ENCODE measurements around the gene TPM3. TPM values are rescaled to one million over a fixed set of nuclear protein-coding genes. Genes with fewer than 3 reads are reported as not detected.
"Not testable (repeated sequence)": the region's sequence is repeated elsewhere in the genome, so short reads cannot be mapped to it uniquely, and the experiment has no call there.

The TPM3 gene
- total RNA-seq, 1 donor from 2014 or later, result 364 TPM

GRCh38 chr1:154154053-154154452 is 37.8 kb downstream of the TPM3 start:
- Mint-ChIP-seq H3K36me3 (ENCODE audit: low read depth) (peaks cover 18% of the 10 kb centered on the region), H3K27me3 (ENCODE audit: low read depth) (no peaks in the 10 kb centered on the region), H3K4me1 (peaks cover 32% of the 10 kb centered on the region), H3K9me3 (no peaks in the 10 kb centered on the region), H3K4me3 (no peak overlapping the region), H3K27ac (ENCODE audit: unreplicated experiment) (no peak overlapping the region)
- TF ChIP-seq, protein P1, sequence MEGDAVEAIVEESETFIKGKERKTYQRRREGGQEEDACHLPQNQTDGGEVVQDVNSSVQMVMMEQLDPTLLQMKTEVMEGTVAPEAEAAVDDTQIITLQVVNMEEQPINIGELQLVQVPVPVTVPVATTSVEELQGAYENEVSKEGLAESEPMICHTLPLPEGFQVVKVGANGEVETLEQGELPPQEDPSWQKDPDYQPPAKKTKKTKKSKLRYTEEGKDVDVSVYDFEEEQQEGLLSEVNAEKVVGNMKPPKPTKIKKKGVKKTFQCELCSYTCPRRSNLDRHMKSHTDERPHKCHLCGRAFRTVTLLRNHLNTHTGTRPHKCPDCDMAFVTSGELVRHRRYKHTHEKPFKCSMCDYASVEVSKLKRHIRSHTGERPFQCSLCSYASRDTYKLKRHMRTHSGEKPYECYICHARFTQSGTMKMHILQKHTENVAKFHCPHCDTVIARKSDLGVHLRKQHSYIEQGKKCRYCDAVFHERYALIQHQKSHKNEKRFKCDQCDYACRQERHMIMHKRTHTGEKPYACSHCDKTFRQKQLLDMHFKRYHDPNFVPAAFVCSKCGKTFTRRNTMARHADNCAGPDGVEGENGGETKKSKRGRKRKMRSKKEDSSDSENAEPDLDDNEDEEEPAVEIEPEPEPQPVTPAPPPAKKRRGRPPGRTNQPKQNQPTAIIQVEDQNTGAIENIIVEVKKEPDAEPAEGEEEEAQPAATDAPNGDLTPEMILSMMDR (conservative IDR thresholded peaks at IDR 0.05), result no peak
- no peak for DNase-seq (ENCODE audit: low read depth, low spot score)

GRCh38 chr1:154151311-154151710 is 40.6 kb downstream of the TPM3 start:
- Mint-ChIP-seq H3K27ac (ENCODE audit: unreplicated experiment) (no peak overlapping the region), H3K9me3 (no peaks in the 10 kb centered on the region), H3K4me3 (no peak overlapping the region), H3K4me1 (peaks cover 6% of the 10 kb centered on the region), H3K27me3 (ENCODE audit: low read depth) (no peaks in the 10 kb centered on the region), H3K36me3 (ENCODE audit: low read depth) (peaks cover 3% of the 10 kb centered on the region)
- TF ChIP-seq, protein P1 (conservative IDR thresholded peaks at IDR 0.05), result no peak
- DNase-seq (ENCODE audit: low read depth, low spot score), result no peak

DNA sequence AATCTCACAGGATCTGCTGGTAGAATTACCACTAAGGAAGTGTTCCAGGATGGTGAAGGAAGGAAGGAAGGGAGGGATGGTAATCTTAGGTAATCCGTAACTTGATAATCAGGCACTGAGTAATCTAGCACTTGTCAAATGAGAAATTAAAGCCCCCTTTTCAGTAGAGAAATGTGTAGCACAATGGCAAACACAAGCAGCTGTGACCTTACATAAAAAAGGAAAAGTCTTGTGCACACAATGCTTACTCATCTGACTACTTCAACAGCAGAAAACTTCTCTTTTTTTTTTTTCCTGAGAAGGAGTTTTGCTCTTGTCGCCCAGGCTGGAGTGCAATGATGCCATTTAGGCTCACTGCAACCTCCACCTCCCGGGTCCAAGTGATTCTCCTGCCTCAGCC is 43.1 kb downstream of the TPM3 start:
- TF ChIP-seq, protein P1 (conservative IDR thresholded peaks at IDR 0.05), result no peak
- Mint-ChIP-seq H3K36me3 (ENCODE audit: low read depth) (peaks cover 2% of the 10 kb centered on the region), H3K27me3 (ENCODE audit: low read depth) (no peaks in the 10 kb centered on the region), H3K27ac (ENCODE audit: unreplicated experiment) (no peak overlapping the region), H3K4me3 (no peak overlapping the region), H3K9me3 (no peaks in the 10 kb centered on the region), H3K4me1 (no peaks in the 10 kb centered on the region)
- DNase-seq (ENCODE audit: low read depth, low spot score), result no peak

DNA sequence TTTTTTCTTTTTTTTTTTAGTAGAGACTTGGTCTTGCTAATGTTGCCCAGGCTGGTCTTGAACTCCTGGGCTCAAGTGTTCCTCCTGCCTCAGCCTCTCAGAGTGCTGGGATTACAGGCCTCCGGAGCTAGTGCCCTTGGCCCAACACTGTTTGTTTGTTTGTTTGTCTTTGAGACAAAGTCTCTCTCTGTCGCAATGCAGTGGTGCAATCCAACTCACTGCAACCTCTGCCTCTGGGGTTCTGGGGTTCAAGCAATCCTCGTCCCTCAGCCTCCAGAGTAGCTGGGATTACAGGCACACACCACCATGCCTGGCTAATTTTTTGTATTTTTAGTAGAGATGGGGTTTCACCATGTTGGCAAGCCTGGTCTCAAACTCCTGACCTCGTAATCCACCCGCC is 44.4 kb downstream of the TPM3 start:
- not testable (repeated sequence) for H3K36me3 Mint-ChIP-seq (ENCODE audit: low read depth); DNase-seq (ENCODE audit: low read depth, low spot score); H3K4me3 Mint-ChIP-seq; H3K27me3 Mint-ChIP-seq (ENCODE audit: low read depth); H3K9me3 Mint-ChIP-seq; H3K27ac Mint-ChIP-seq (ENCODE audit: unreplicated experiment); H3K4me1 Mint-ChIP-seq

DNA sequence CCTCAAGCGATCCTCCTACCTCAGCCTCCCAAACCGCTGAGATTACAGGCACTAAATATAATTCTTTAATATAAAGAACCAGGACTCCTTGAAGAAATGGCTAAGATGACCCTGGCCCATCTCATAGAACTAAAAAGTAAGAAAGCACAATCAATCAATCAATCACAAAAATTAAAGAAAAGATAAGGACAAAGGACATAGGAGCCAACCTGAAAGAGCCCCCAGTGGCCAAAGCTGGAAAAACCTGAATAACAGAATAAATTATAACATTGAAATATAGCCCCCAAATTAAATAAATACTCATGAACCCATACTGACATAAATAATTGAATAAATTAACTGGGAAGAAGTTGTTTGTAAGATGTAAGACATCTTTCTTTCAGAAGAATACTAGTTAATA is 45.9 kb downstream of the TPM3 start:
- Mint-ChIP-seq H3K4me3 (no peak overlapping the region), H3K4me1 (no peaks in the 10 kb centered on the region), H3K27ac (ENCODE audit: unreplicated experiment) (no peak overlapping the region), H3K9me3 (peaks cover 3% of the 10 kb centered on the region), H3K36me3 (ENCODE audit: low read depth) (no peaks in the 10 kb centered on the region), H3K27me3 (ENCODE audit: low read depth) (no peaks in the 10 kb centered on the region)
- TF ChIP-seq, protein P1 (conservative IDR thresholded peaks at IDR 0.05), result peak; percentile 57
- no peak for DNase-seq (ENCODE audit: low read depth, low spot score)

DNA sequence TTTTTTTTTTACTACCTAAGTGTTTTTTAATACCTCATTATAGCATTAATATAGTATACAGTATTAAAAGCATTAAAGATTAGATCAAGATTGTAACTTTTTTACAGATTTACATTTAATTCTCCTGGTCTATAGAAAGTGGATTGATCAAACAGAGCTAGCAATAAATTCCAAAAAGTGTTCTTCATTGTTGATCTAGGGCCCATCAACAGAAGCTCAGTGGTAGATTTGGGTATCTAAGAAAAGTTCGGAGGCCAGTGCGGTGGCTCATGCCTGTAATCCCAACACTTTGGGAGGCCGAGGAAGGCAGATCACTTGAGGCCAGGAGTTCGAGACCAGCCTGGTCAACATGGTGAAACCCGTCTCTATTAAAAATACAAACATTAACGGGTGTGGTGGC is 49.5 kb downstream of the TPM3 start:
- Mint-ChIP-seq H3K27me3 (ENCODE audit: low read depth) (no peaks in the 10 kb centered on the region), H3K4me1 (no peaks in the 10 kb centered on the region), H3K9me3 (peaks cover 3% of the 10 kb centered on the region), H3K4me3 (no peak overlapping the region), H3K27ac (ENCODE audit: unreplicated experiment) (no peak overlapping the region), H3K36me3 (ENCODE audit: low read depth) (no peaks in the 10 kb centered on the region)
- no peak for DNase-seq (ENCODE audit: low read depth, low spot score)
- TF ChIP-seq, protein P1 (conservative IDR thresholded peaks at IDR 0.05), result no peak

Data from neural crest cell (in vitro differentiated cells).